OCI-LY7 (cell line): Measurements from ENCODE around the gene LIPC.

Experiments used
- CTCF ChIP-seq: fragments of 200-600 bp; sonication (generic); conservative IDR thresholded peaks from 2 replicates; pipeline ENCODE4 v1.5.1; 2014; ENCODE audit warnings: mild to moderate bottlenecking, antibody characterized with exemption, low read length, moderate library complexity, mixed read lengths
- EZH2phosphoT487 ChIP-seq: fragments of 200-600 bp; sonication (generic); IDR thresholded peaks from 2 replicates; pipeline ENCODE4 v1.6.1; 2018; ENCODE audit warnings: low read depth, borderline replicate concordance, mild to moderate bottlenecking, mixed run types, antibody characterized with exemption, low read length, moderate library complexity, mixed read lengths

DNA sequence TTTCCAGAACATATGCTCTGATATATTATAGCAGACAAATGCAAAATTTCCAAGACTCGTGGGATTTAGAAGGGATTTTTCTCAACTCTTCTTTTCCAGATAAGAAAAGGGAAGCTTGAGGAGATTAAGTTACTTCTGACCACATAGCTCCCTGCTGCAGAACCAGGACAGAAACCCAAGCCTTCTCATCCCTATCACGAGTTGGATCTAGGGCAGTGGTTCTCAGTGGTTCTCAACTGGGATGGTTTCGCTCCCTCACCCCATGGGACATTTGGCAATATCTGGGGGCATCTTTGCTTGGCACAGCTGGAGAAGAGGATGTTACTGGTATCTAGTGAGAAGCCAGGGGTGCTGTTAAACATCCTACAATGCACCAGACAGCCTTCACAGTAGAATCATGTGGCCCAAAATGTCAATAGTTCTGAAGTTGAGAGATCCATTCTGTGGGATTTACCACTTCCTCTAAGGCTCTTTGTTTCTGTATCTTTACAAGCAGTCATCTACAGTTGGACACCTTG lies 64.2 kb downstream of the LIPC start:
- TF ChIP-seq EZH2phosphoT487 (no peak), CTCF (no peak)
